B cell (primary cell): ENCODE measurements around the gene CAPS2.

ENCODE experiments used
- EZH2 ChIP-seq: IDR thresholded peaks from 2 replicates; pipeline ENCODE4 v1.6.1; 2012; ENCODE audit warnings: borderline replicate concordance, low read depth, mild to moderate bottlenecking, moderate library complexity, low read length; ENCODE audit not compliant: insufficient read depth, poor library complexity, severe bottlenecking
- TF ChIP-seq, protein P1 (sequence below): fragments of 200-600 bp; IDR thresholded peaks from one replicate; pipeline ENCODE4 v1.8.0; 2022; ENCODE audit warnings: antibody characterized with exemption, mild to moderate bottlenecking

DNA sequence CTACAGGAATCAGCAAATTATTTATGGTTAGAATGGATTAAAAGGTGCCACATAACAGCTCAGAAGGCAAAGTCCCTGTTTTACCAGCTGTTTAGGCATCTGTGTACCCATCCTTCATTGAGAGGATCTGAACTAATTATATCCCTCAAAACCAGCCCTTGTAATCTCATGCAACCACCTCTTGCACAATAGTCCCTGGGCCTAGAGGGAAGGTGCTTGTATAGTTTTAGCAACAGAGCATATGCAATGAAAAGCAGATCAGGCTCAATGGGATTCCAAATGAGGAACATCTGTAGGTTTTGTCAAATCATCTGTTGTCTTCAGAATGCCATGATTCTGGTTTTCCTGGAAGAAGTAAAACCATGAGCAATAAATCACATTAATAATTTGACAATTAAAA, 34.8 kb upstream of the CAPS2 start:
- TF ChIP-seq EZH2, result no peak
- TF ChIP-seq, protein P1, sequence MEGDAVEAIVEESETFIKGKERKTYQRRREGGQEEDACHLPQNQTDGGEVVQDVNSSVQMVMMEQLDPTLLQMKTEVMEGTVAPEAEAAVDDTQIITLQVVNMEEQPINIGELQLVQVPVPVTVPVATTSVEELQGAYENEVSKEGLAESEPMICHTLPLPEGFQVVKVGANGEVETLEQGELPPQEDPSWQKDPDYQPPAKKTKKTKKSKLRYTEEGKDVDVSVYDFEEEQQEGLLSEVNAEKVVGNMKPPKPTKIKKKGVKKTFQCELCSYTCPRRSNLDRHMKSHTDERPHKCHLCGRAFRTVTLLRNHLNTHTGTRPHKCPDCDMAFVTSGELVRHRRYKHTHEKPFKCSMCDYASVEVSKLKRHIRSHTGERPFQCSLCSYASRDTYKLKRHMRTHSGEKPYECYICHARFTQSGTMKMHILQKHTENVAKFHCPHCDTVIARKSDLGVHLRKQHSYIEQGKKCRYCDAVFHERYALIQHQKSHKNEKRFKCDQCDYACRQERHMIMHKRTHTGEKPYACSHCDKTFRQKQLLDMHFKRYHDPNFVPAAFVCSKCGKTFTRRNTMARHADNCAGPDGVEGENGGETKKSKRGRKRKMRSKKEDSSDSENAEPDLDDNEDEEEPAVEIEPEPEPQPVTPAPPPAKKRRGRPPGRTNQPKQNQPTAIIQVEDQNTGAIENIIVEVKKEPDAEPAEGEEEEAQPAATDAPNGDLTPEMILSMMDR, result no peak
